IgD-negative memory B cell (primary cell): ENCODE measurements around the gene KDM4C. TPM values are rescaled to one million over a fixed set of nuclear protein-coding genes. Genes with fewer than 3 reads are reported as not detected.

Experiments
- H3K27ac Mint-ChIP-seq, 3 donors: one replicate each; pipeline ENCODE4 v1.8.0; 2020 to 2022; ENCODE audit warnings: mild to moderate bottlenecking in 3 of 3, mixed read lengths in 3 of 3, moderate library complexity in 1 of 3
- H3K27me3 Mint-ChIP-seq: one replicate; pipeline ENCODE4 v1.8.0; 2021; ENCODE audit warnings: mixed read lengths
- H3K36me3 Mint-ChIP-seq: one replicate; pipeline ENCODE4 v1.8.0; 2020; ENCODE audit warnings: mild to moderate bottlenecking, mixed read lengths
- H3K4me1 Mint-ChIP-seq, 3 donors: one replicate each; pipeline ENCODE4 v1.8.0; 2020 to 2022; ENCODE audit warnings: mixed read lengths in 3 of 3, mild to moderate bottlenecking in 1 of 3
- H3K4me3 Mint-ChIP-seq, 4 donors: one replicate each; pipeline ENCODE4 v1.8.0; 2020 to 2022; ENCODE audit warnings: mild to moderate bottlenecking in 4 of 4, mixed read lengths in 4 of 4, moderate library complexity in 3 of 4
- H3K9me3 Mint-ChIP-seq, 3 donors: one replicate each; pipeline ENCODE4 v1.8.0; 2020 to 2021; ENCODE audit warnings: mixed read lengths in 3 of 3, mild to moderate bottlenecking in 1 of 3
- polyA plus RNA-seq: library from polyadenylated mRNA; unstranded; fragments of 300-500 nt; fragmentation: Illumina TruSeq; gene quantifications from one replicate; pipeline ENCODE4 v1.2.3, GENCODE V29; 2021

The KDM4C gene
- polyA plus RNA-seq, 1 donor from 2014 or later = 31.6 TPM

DNA sequence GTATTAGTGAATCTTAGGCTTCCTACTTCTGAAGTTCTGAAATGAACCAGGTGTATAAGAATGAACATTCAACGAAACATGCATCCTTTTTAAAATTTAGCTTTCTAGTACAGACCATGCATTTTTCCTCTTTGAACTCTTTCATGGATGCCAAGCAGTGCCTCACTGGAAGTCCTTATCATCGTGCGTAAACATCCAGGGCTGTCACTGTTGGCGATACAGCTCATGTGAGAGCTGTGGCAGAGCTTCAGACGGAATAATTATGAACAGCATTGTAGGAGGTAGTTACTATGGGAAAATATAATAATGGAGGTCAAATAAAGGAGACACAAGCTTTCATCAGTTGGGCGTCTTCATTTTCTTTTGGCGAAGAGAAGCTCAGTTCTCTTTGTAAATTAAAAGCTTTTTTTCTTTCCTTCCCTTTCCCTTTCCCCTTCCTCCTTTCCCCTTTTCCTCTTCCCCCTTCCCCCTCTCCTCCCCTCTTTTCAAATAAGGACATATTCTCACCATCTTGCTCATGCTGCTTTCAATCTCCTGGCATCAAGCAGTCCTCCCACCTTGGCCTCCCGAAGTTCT lies 167.3 kb downstream of the KDM4C start:
- H3K4me1 Mint-ChIP-seq = peaks cover 24 to 35% (median 29%) of the 10 kb centered on the region in 3 donors
- no peak overlapping the region for H3K4me3 Mint-ChIP-seq

DNA sequence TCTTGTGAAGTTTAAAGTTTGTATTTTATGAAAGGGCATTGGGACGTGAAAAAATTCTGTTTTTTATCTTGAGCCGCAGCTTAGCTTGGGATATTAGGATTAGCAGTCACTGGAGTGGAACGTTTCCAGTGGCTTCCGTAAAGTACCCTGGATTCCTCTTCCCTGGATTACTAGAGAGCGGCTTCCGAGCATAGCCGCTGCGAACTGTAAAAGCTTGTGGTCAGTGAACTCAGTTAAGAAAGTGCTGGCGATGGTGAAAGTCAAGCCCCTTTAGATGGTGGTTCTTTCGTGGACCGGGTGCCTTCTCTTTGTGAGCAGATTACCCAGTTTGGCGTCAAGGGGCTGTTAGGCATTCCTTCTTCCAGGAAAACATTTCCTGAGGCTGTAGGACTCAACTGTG lies 168.1 kb downstream of the KDM4C start:
- no peaks in the 10 kb centered on the region for H3K27me3 Mint-ChIP-seq
- H3K27ac Mint-ChIP-seq = no peak overlapping the region
- H3K36me3 Mint-ChIP-seq = peaks cover 15% of the 10 kb centered on the region
- H3K4me1 Mint-ChIP-seq = peaks cover 23 to 30% (median 28%) of the 10 kb centered on the region in 3 donors
- H3K4me3 Mint-ChIP-seq = peak overlapping the region in 1 of 4 donors; percentile 32
- no peaks in the 10 kb centered on the region for H3K9me3 Mint-ChIP-seq

More for the DNA sequence above, 167.3 kb downstream of the KDM4C start:
- Mint-ChIP-seq H3K9me3 (no peaks in the 10 kb centered on the region), H3K27me3 (no peaks in the 10 kb centered on the region), H3K36me3 (peaks cover 15% of the 10 kb centered on the region), H3K27ac (no peak overlapping the region)

DNA sequence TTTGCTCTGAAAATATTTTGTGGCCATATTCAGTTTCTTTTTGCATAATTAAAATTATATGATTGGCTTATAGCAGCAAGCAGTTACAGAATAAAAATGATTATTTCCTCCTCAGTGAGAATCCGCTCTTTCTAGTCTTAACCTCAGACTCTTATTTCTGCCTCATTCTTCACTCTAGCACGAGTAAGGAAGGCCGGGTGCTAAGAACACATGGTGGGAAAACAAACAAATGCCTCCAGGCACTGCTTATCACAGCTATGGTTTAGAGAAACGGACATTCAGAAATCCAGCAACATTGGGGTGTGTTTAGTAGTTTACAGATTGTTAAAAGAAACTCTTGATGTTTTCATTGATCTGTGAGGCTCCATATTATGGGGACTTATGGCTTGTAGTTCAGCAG lies 168.7 kb downstream of the KDM4C start:
- H3K4me1 Mint-ChIP-seq = peaks cover 23 to 29% (median 24%) of the 10 kb centered on the region in 3 donors
- peaks cover 9% of the 10 kb centered on the region for H3K36me3 Mint-ChIP-seq
- no peaks in the 10 kb centered on the region for H3K27me3 Mint-ChIP-seq
- no peaks in the 10 kb centered on the region for H3K9me3 Mint-ChIP-seq
- H3K4me3 Mint-ChIP-seq = peak overlapping the region in 1 of 4 donors; percentile 7
- H3K27ac Mint-ChIP-seq = no peak overlapping the region

DNA sequence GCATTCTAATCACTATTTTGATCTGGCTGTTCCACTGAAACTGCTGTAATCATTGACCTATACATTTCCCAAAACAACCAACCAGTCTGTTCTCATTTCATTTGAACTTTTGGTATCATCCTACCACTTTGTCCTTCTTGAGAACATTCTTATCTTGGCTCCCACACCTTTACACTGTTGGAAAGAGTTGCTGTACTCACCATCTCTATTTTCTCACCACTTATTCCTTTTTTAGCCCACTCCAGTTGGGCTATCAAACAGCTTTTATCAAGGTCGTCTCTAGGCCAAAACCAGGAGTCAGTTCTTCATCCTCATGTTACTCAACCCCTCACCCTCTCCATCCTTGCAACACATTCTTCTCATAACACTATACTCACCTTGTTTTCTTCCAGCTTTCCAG lies 170.1 kb downstream of the KDM4C start:
- no peak overlapping the region for H3K4me3 Mint-ChIP-seq
- no peak overlapping the region for H3K27ac Mint-ChIP-seq

DNA sequence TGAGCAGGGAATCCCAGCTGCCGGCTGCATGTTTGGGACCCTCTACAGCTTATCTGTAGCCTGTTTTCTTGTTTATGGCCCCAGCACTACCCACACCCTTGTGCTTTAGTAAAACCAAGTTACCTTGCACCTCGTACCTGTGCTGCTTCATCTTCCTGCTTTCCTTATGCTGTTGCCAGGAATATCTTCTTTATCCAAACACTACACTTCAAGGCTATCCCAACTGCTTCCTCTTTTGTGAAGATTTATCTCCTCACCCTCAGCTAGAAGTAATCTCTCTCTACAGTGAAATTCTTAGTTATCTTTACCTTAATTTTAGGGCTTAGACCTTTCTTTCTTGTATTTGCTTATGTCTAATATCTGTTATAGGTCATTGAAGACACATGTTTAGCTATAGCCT lies 171.1 kb downstream of the KDM4C start:
- peaks cover 5% of the 10 kb centered on the region for H3K36me3 Mint-ChIP-seq
- H3K9me3 Mint-ChIP-seq = peaks cover 0 to 4% (median 0%) of the 10 kb centered on the region in 3 donors
- H3K27me3 Mint-ChIP-seq = no peaks in the 10 kb centered on the region
- H3K4me1 Mint-ChIP-seq = peaks cover 28 to 38% (median 30%) of the 10 kb centered on the region in 3 donors
- H3K27ac Mint-ChIP-seq = peak overlapping the region in 1 of 3 donors; percentile 7
- H3K4me3 Mint-ChIP-seq = no peak overlapping the region

More for the DNA sequence above, 170.1 kb downstream of the KDM4C start:
- H3K36me3 Mint-ChIP-seq = peaks cover 5% of the 10 kb centered on the region
- no peaks in the 10 kb centered on the region for H3K9me3 Mint-ChIP-seq
- H3K4me1 Mint-ChIP-seq = peaks cover 28 to 36% (median 36%) of the 10 kb centered on the region in 3 donors
- no peaks in the 10 kb centered on the region for H3K27me3 Mint-ChIP-seq

DNA sequence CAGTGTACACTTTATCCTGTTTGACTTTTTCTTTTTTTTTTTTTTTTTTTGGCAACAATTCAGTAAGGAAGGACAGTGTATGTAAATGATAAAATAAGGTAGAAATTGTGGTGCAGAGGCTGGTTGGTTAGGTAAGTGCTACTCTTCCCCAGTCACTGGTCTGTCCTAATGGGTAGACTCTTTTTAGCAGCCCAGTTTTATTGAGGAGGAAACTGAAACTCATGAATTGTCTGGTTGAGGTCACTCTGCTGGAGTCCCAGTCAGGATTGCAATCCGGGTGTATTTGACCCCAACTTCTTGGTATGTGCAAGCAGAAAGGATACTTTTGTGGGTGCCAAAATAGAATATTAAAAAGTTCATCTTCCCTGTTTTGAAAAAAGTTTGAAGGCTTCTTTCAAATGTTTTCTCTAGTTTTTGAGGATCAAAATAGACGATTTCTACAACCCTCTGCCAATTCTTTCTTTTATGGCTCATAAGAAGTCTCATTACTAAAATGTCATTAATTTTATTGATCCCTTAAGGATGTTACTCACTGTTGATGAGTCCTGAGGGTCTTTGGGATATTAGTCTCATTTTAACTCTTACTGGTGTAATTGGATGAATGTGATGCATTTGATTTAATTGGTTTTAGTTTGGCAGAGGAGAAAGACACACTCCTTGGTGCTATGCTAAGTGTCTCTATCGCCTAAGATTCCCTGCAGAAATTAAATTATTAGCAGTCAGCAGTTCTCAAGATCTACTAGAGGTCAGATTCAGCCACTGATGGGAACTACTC lies 171.9 kb downstream of the KDM4C start:
- Mint-ChIP-seq H3K27me3 (no peaks in the 10 kb centered on the region), H3K36me3 (peaks cover 4% of the 10 kb centered on the region), H3K4me1 (peaks cover 28 to 38% (median 30%) of the 10 kb centered on the region in 3 donors), H3K9me3 (peaks cover 0 to 4% (median 0%) of the 10 kb centered on the region in 3 donors), H3K4me3 (no peak overlapping the region), H3K27ac (no peak overlapping the region)

DNA sequence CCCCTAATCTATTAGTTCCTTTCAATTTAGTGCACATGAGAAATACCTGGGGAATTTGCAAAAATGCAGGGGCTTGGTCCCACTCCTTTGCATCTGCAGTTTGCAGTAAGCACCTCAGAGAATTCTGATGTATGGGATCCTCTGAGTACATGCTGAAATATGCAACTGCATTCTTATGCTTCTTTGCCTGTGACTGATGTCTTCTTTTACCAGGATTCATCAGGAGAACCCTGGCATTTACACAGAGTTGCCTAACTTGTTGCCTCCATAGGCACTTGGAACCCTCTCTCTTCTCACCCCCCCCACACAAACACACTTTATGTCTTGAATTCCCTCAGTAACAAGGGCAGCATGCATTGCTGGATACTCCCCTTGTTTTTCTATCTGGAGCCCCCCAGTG lies 173.1 kb downstream of the KDM4C start:
- Mint-ChIP-seq H3K36me3 (peaks cover 4% of the 10 kb centered on the region), H3K9me3 (peaks cover 0 to 4% (median 0%) of the 10 kb centered on the region in 3 donors), H3K4me1 (peaks cover 29 to 38% (median 30%) of the 10 kb centered on the region in 3 donors), H3K27me3 (no peaks in the 10 kb centered on the region), H3K4me3 (no peak overlapping the region), H3K27ac (no peak overlapping the region)

DNA sequence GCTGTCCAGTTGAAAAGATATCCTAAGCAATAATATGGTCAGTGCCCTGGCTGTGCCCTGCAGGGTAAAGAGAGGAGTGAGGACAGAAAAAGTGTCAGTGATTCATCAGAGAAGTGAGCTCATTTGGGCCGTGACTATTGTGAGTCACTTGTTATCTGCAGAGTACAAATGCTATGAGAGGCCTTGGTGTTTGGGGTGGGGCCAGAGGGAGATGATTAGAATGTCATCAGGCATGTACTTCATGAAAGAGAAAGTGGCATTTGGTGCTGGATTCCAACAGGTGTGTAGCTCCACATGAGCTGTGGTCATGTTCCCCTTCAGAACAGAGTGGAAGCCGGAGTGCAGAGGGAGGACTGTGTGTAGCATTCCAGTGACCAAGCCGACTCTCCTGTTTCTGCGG lies 174.1 kb downstream of the KDM4C start:
- Mint-ChIP-seq H3K27me3 (no peaks in the 10 kb centered on the region), H3K9me3 (peaks cover 0 to 4% (median 0%) of the 10 kb centered on the region in 3 donors), H3K4me1 (peaks cover 28 to 38% (median 36%) of the 10 kb centered on the region in 3 donors), H3K36me3 (no peaks in the 10 kb centered on the region), H3K27ac (no peak overlapping the region), H3K4me3 (peak overlapping the region in 1 of 4 donors; percentile 62)

DNA sequence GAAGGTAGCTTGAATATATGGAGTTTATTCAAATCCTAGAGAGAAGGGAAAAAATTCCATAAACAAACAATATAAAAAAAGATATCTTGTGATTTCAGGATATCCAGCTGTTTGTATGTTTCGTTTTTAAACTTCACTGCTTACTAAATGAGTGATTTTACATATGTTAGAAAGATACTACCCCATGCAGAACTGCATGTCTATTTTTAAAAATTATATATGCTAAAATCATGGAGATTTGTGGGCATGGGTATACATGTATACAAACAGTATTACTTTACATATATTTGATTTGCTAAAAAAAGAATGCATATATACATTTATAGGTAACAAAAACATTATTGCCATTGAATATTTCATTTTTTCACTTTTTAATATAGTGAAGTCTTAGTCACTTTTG lies 178.3 kb downstream of the KDM4C start:
- no peaks in the 10 kb centered on the region for H3K27me3 Mint-ChIP-seq
- H3K36me3 Mint-ChIP-seq = peaks cover 6% of the 10 kb centered on the region
- H3K4me1 Mint-ChIP-seq = peaks cover 13 to 28% (median 21%) of the 10 kb centered on the region in 3 donors
- peaks cover 0 to 4% (median 0%) of the 10 kb centered on the region in 3 donors for H3K9me3 Mint-ChIP-seq
- H3K4me3 Mint-ChIP-seq = no peak overlapping the region
- no peak overlapping the region for H3K27ac Mint-ChIP-seq

DNA sequence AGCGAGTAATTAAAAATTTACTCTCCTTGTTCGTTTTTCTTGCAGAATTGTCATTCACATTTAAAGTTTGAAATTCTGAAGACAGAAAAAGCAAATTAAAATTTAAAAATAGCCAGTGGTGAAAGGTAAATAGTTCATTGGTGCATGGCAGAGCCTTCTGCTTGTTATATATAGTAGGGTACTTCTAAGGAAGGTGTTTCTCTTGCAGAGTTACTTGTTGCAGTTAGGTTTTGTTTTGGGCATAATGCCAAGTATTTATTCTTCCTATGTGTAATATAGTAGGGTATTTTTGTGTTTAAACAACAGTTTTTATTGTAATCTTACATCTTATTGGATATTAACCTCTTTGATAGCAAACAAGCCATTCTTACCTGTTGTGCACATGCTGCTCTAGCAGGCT lies 179.4 kb downstream of the KDM4C start:
- no peaks in the 10 kb centered on the region for H3K27me3 Mint-ChIP-seq
- H3K9me3 Mint-ChIP-seq = peaks cover 0 to 4% (median 0%) of the 10 kb centered on the region in 3 donors
- no peak overlapping the region for H3K27ac Mint-ChIP-seq
- H3K36me3 Mint-ChIP-seq = peaks cover 6% of the 10 kb centered on the region
- H3K4me3 Mint-ChIP-seq = no peak overlapping the region
- H3K4me1 Mint-ChIP-seq = peaks cover 9 to 28% (median 18%) of the 10 kb centered on the region in 3 donors

DNA sequence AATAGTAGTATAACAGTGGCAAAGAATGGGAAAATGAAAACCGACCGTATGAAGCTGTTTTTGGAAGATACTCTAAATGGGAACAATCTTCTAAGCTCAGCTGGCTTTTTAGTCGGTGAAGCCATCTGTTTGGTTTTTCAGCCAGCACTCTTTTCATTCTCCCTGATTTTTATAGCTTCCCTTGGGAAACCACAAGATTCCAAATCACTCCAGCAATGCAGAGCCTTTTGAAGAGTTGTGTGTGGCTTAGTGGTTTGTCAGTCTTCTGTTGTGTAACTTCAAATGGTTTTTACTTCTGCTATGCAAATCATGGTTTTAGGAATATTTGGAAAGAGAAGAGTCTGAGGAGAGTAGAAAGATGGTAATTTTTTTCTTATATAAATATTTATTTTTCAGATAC lies 180.7 kb downstream of the KDM4C start:
- no peak overlapping the region for H3K27ac Mint-ChIP-seq
- no peak overlapping the region for H3K4me3 Mint-ChIP-seq
- H3K27me3 Mint-ChIP-seq = no peaks in the 10 kb centered on the region
- H3K9me3 Mint-ChIP-seq = peaks cover 0 to 2% (median 0%) of the 10 kb centered on the region in 3 donors
- peaks cover 1 to 19% (median 10%) of the 10 kb centered on the region in 3 donors for H3K4me1 Mint-ChIP-seq
- H3K36me3 Mint-ChIP-seq = peaks cover 6% of the 10 kb centered on the region

DNA sequence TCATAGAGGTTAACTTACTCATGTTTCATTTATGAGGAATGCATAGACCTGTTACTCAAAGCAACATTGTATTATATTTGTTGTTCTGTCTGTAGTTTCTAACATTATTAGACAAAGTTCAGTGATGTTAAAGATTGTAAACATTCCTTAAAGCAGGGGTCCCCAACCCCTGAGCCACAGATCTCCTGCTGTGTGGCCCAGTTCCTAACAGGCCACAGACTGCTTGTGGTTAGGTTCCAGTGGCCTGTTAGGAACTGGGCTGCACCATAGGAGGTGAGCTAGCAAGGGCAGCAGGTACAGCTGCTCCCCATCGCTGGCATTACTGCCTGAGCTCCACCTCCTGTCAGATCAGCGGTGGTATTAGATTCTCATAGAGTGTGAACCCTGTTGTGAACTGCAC lies 181.1 kb downstream of the KDM4C start:
- Mint-ChIP-seq H3K4me1 (peaks cover 1 to 23% (median 9%) of the 10 kb centered on the region in 3 donors), H3K27ac (no peak overlapping the region), H3K36me3 (peaks cover 6% of the 10 kb centered on the region), H3K4me3 (peak overlapping the region in 1 of 4 donors; percentile 37), H3K9me3 (no peaks in the 10 kb centered on the region), H3K27me3 (no peaks in the 10 kb centered on the region)

DNA sequence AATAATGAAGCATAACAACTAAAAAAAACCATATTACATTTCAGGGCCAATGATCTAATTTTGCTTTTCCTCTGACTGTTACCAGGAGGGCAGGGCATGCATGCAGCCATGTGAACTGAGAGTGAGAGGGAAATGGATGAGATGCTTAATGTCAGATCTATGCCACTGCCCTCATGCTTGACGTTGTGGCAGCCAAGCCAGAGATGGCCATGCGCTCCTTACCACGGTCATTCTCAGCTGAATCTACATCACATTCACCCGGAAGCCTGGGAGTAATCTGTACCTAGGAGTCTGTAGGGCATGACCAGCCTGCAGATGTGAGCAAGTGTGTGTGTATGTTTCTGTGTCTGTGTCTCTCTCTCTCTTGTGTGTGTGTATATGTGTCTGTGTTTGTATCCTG lies 183.7 kb downstream of the KDM4C start:
- Mint-ChIP-seq H3K27ac (no peak overlapping the region), H3K9me3 (no peaks in the 10 kb centered on the region), H3K36me3 (peaks cover 6% of the 10 kb centered on the region), H3K4me3 (no peak overlapping the region), H3K4me1 (peaks cover 5 to 26% (median 10%) of the 10 kb centered on the region in 3 donors), H3K27me3 (no peaks in the 10 kb centered on the region)

DNA sequence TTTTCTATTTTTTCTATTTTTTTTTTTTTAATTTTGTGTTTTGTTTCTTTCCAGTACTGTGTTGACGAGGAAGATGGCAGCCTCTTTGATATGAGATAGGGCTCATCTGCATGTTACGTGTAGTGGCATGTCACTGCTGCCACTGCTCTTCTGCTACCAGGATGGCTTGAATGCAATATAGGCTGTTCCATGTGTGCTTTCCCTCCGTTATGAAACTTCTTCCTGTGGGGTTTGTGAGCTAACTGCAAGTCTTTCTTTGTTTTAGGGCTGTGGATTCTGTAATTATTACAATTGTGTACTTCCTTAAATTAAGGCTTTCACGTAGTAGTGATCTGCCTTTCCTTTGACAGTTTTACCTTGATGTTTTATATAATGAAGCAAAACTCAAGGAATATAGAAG lies 184.6 kb downstream of the KDM4C start:
- Mint-ChIP-seq H3K27ac (no peak overlapping the region), H3K4me3 (no peak overlapping the region), H3K27me3 (no peaks in the 10 kb centered on the region), H3K36me3 (peaks cover 6% of the 10 kb centered on the region), H3K4me1 (peaks cover 5 to 17% (median 8%) of the 10 kb centered on the region in 3 donors), H3K9me3 (no peaks in the 10 kb centered on the region)

DNA sequence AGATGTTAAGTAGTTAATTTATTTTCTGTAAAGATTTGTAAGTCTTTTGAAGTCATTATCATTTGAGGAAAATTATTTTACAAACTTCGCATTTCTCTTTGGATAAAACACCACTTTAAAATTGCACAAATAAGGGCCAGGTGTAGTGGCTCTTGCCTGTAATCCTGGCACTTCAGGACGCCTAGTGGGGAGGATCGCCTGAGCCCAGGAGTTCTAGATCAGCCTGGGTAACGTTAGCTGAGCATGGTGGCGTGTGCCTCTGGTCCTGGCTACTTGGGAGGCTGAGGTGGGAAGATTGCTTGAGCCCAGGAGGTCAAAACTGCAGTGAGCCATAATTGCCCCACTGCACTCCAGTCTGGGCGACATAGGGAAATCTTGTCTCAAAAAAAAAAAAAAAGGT lies 185.5 kb downstream of the KDM4C start:
- H3K4me1 Mint-ChIP-seq = peaks cover 5 to 22% (median 12%) of the 10 kb centered on the region in 3 donors

More for the DNA sequence above, 185.5 kb downstream of the KDM4C start:
- peaks cover 10% of the 10 kb centered on the region for H3K36me3 Mint-ChIP-seq
- no peaks in the 10 kb centered on the region for H3K9me3 Mint-ChIP-seq
- H3K27ac Mint-ChIP-seq = no peak overlapping the region
- no peak overlapping the region for H3K4me3 Mint-ChIP-seq
- H3K27me3 Mint-ChIP-seq = no peaks in the 10 kb centered on the region
